GM21515 (cell line): Measurements from ENCODE around the gene GRIK4.

ENCODE experiments used
- ATAC-seq: cut with Tn5 transposase; IDR thresholded peaks from one replicate; pipeline ENCODE4 v1.9.1; 2021; ENCODE audit not compliant: unreplicated experiment

The GRIK4 gene

GRCh38 chr11:120662071-120662676 is 150.6 kb downstream of the GRIK4 start:
- ATAC-seq = no peak

- no peak for ATAC-seq
These were observed 151.6 kb downstream of the GRIK4 start for GRCh38 chr11:120663142-120663541.

DNA sequence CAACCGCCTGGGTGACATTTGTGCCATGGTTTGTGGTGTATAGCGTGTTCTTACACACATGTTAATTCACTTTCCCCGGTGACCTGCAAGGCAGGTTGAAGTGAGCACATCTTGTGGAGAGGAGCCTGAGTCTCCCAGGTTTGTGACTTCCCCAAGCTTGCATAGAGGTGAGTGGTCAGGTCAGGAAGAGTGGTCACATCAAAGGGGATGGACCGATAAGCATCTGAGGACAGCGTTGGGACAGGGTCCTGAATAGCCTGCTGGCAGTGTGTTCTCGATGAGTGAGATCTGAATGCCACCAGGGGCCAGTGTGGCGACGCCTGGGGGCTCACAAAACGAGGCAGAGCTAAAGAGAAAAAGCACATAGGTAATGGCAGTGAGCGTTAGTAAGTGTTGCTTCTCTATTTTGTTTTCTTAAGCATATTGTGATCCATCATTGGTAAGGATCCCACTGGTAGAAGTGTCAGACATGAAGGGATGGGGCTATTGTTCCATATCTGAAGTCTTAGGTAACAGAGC is 154.6 kb downstream of the GRIK4 start:
- ATAC-seq = no peak

GRCh38 chr11:120667281-120667680 is 155.7 kb downstream of the GRIK4 start:
- no peak for ATAC-seq

DNA sequence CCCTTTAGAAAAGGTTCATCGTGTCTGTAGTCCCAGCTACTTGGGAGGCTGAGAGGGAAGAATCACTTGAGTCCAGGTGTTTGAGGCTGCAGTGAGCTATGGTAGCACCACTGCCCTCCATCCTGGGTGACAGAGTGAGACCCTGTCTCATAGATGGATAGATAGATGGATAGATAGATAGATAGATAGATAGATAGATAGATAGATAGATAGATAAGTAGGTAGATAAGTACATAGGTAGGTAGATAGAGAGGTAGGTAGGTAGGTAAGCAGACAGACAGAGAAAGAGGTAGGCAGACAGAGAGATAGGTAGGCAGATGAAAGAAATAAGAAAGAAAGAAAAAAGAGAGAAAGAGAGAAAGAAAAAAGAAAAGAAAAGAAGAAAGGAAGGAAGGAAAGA is 156.4 kb downstream of the GRIK4 start:
- no peak for ATAC-seq

DNA sequence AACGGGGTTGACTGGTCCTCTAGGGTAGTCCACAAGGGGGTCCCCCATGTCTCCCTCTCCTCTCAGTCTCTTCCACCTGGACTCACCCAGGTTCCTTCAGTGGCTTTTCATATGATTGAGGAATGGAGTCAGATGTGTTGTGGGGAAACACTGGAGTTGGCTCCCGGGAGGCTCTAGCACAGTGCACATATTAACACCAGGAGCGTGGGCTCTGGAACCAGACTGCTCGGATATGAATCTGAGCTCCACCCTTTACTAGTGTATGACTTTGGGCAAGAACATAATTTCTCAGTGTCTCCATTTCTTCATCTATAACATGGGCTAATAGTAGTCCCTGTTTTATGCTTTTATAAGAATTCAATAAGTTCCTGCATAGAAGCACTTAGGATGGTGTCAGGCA is 157.0 kb downstream of the GRIK4 start:
- ATAC-seq = no peak

- no peak for ATAC-seq
These were observed 163.0 kb downstream of the GRIK4 start for GRCh38 chr11:120674542-120674941.

- no peak for ATAC-seq
These were observed 163.6 kb downstream of the GRIK4 start for GRCh38 chr11:120675171-120675570.

DNA sequence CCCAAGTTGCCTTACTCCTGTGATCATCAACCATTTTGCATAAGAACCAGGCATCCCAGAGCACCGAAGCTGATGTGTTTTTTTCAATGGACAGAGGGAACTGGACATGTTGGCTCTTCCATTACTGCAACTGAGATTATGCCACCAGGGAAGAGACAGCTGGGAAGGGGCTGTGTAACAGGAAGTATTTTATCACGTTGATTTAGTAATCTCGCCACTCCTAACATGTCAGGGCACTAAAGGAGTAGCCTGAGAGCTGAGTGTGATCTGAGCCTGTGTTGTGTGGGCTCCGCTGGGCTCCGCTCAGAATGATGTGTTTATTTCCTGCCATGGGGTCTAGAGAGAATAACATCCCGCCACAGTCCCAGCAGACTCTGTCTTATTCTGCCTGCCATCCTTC is 165.4 kb downstream of the GRIK4 start:
- no peak for ATAC-seq

GRCh38 chr11:120680322-120680721 is 168.8 kb downstream of the GRIK4 start:
- no peak for ATAC-seq

DNA sequence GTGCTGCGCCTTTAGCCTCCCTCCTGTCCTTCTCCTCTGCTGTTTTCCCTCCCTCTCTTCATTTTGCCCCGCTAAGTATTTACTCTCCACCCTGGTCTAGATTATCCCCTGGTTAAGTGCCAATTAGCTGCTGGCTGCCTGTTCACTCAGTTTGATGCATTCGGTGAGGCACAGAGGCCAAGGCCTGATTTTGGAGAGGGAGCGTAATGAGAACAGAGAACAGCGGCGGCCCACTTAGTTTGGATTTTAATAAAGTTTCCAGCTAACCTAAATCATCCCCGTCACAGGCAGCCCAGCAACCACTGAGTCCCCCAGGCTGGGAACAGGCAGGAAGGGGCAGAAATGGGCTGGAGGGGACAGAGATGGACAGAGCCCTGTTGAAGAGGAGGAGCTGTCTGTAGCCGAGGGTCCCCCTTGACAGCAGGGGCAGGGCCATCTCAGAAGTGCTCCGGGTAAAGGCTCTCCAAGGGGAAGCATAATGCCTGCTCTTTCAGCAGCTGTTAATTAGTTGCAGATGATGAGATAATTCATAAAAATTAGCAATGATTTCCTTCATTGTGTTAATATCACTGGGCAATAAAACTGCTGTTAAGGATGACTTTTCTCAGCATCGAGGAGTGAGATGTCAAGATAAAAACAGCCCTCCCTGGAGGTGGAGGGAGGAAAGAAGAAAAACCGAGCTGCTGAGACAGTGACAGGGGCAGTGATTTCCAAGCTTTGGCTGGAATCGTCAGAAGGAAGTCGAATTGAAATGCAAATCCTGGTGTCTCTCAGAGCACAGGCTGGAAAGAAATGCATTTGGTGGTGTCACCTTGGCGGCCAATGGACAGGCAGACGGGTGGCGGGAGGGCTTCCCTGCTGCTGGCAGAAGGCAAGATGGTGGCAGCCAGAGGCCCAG is 170.1 kb downstream of the GRIK4 start:
- ATAC-seq = no peak

DNA sequence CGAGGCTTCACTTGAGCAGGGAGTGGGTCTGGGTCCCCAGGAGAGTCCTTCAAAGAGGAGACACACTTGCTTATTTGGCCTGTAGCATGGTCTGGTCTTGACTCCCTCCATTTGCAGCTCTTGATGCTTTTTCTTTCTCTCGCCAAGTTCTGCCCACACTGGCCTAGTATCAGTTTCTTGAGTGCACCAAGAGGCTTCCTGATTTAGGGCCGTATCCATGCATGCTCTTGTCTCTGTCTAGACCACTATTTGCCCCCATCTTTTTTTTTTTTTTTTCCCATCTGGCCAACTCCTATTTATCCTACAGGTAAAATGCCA is 170.7 kb downstream of the GRIK4 start:
- no peak for ATAC-seq

- ATAC-seq = no peak
These were observed 171.3 kb downstream of the GRIK4 start for GRCh38 chr11:120682866-120683265.

DNA sequence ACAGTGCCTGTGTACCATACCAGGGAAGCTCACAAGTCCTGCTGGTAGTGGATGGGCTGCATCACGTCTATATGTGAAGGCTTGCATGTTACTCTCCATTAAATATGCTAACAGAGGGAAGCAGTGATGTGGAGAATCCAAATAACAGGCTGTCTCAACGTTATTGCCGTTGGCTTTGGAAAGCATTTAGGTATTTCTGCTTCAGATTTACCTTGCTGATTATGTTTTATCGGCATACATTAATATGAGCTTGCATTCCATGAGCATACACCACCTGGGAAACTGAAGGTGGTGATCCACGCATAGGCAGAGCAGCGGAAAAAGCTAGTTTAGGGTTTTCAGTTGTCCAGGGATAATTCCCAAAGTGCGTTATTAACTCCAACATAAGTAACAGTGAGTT is 175.0 kb downstream of the GRIK4 start:
- no peak for ATAC-seq

DNA sequence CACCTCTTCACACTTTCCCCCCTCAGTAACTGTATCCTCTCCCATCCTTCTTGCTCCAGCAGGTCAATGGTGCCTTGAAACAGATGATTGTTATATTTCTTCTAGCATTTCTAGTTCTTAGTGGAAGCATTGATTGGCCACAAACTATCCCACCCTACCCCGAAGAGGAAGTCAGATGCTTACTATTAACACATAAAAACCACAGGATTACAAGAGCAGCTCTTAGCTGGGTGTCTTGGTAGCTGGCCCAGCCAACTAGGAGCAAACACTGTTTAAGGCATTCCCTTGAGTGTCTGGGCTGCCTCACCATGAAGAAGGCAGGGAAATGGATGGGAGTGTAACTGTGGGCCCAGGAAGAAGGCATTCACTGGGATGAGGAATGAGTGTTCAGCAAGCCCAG is 176.6 kb downstream of the GRIK4 start:
- no peak for ATAC-seq

- ATAC-seq = no peak
These were observed 178.2 kb downstream of the GRIK4 start for GRCh38 chr11:120689596-120690275.

DNA sequence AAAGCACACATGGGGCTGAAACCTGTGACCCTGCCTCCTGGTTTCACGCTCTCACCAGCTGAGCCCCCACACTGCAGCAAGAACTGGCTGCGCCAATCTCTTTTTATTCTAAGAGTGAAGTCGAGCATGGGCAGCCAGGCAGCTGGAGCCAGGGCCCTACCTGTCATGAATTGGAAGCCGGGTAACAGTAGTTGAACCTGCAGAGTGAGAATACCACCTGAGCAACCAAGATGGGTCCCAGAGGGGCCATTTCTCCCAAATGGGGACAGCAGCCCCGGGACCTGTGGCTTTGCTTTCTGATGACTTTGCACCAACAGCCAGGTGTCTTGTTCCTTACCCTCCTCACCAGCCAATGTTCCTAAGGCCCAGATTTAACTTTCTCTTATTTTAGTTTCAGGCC is 178.9 kb downstream of the GRIK4 start:
- no peak for ATAC-seq

DNA sequence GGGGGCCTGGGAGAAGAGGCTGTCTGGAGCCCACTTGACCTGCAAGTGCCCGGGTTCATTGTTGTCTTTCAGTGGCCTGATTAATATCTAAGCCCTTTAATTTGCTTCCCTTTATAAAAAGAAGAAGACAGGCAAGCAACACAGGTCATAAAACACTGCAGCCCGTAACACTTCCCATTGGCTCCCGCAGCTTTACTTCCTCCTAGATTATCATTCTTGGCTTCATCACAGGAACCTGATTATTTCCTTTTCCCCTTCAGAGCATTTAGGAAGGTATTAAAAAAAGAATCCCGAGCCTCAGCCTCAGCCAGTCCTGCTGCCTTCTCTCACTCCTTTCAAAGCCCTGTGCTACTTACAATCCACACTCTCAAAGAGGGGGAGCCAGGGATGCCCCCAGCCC is 183.2 kb downstream of the GRIK4 start:
- no peak for ATAC-seq

GRCh38 chr11:120695426-120695825 is 183.9 kb downstream of the GRIK4 start:
- ATAC-seq = no peak

DNA sequence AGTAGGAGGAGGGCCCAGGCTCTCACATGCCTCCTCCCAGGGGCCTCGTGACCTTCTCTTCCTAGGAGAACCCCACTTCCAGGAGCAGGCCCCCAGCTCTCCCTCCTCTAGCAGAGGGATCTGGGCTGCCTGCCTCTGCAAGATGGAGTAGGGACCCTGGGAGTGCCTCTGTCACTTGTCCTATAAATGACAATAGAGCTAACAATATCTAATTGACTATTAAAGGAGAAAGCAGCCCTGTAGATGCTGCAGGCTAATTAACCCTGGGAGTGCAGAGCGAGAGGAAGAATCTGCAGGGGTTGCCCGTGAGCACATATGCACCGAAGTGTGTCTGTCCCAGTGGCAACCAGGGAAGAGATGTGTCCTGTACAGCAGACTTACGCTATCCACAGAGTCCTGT is 184.4 kb downstream of the GRIK4 start:
- no peak for ATAC-seq

DNA sequence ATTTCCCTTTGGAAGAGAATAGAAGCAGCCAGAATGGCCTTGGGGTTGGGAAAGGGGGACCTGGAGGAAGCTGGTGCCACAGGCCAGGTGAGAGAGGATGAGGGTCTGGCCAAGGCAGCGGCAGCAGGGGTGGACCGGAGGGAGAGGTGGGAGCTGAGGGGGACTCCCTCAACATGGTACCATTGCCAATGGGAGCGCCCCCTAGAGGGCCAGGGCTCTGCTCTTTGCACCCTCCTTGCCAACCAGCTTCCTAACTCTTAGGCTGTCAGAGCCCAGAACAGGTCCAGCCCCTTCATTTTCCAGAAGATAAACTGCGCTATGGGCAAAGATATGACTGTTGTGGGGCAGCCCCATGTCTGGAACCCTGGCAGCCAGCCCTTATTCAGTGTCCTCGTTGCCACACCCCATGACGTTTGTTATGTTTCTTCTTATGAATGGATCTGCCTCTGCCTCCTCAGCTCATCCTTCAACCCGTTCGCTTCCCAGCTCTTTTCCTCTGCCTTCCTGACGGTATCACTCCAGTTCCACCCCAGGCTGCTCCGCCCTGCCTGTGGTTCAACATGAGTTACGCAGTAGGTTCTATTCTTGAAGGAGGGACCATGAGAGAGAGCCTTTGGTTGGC is 185.2 kb downstream of the GRIK4 start:
- ATAC-seq = no peak

- ATAC-seq = no peak
These were observed 187.4 kb downstream of the GRIK4 start for GRCh38 chr11:120698918-120699317.
